Neural cell (in vitro differentiated cells): ENCODE results near the gene CACNA1A. TPM values are rescaled to one million over a fixed set of nuclear protein-coding genes. Genes with fewer than 3 reads are reported as not detected.

Experiments
- H2AFZ ChIP-seq: fragments of 200-600, 300-800 bp; sonication (generic), shearing (Covaris generic); 2 replicates; pipeline ENCODE4 v1.6.0; 2014; ENCODE audit warnings: low read depth, mild to moderate bottlenecking, antibody characterized with exemption, low read length, moderate library complexity
- H3F3A ChIP-seq: fragments of 200-600 bp; shearing (Covaris generic); 2 replicates; pipeline ENCODE4 v1.6.1; 2016; ENCODE audit warnings: mild to moderate bottlenecking, moderate library complexity, mixed read lengths, antibody characterized with exemption, low read length; ENCODE audit not compliant: insufficient read depth, poor library complexity, severe bottlenecking
- H3K27ac ChIP-seq: fragments of 200-600, 300-800 bp; sonication (generic), shearing (Covaris generic); 2 replicates; pipeline ENCODE4 v1.5.1; 2014; ENCODE audit warnings: mild to moderate bottlenecking, low read length, moderate library complexity
- H3K27me3 ChIP-seq: fragments of 300-800, 200-600 bp; sonication (generic), shearing (Covaris generic); 2 replicates; pipeline ENCODE4 v1.6.0; 2014; ENCODE audit warnings: mild to moderate bottlenecking, low read depth, low read length, moderate library complexity; ENCODE audit not compliant: insufficient read depth
- H3K36me3 ChIP-seq: fragments of 300-800, 200-600 bp; sonication (generic), shearing (Covaris generic); 2 replicates; pipeline ENCODE4 v1.5.1; 2014; ENCODE audit warnings: mild to moderate bottlenecking, antibody characterized with exemption, low read length, moderate library complexity; ENCODE audit not compliant: insufficient read depth
- H3K4me2 ChIP-seq: fragments of 300-800, 200-600 bp; sonication (generic), shearing (Covaris generic); 2 replicates; pipeline ENCODE4 v1.6.0; 2014; ENCODE audit warnings: mild to moderate bottlenecking, low read length
- H3K4me3 ChIP-seq: fragments of 300-800, 200-600 bp; sonication (generic), shearing (Covaris generic); 2 replicates; pipeline ENCODE4 v1.5.1; 2014; ENCODE audit warnings: mild to moderate bottlenecking, low read length, moderate library complexity
- H3K79me2 ChIP-seq: fragments of 200-600 bp; shearing (Covaris generic); replicated peaks from 2 replicates; pipeline ENCODE4 v1.6.0; 2014; ENCODE audit warnings: mild to moderate bottlenecking, low read length, moderate library complexity; ENCODE audit not compliant: insufficient read depth
- H3K9ac ChIP-seq: fragments of 300-800, 200-600 bp; sonication (generic), shearing (Covaris generic); 2 replicates; pipeline ENCODE4 v1.6.1; 2016; ENCODE audit warnings: mild to moderate bottlenecking, low read length, mixed read lengths
- H3K9me2 ChIP-seq: fragments of 200-600 bp; shearing (Covaris generic); 2 replicates; pipeline ENCODE4 v1.6.1; 2016; ENCODE audit warnings: mild to moderate bottlenecking, low read length, mixed read lengths; ENCODE audit not compliant: insufficient read depth
- H3K9me3 ChIP-seq: fragments of 200-600, 300-800 bp; sonication (generic), shearing (Covaris generic); 2 replicates; pipeline ENCODE4 v1.6.1; 2016; ENCODE audit warnings: mild to moderate bottlenecking, mixed run types, low read length, moderate library complexity, mixed read lengths
- H4K20me1 ChIP-seq: fragments of 200-600 bp; shearing (Covaris generic); 2 replicates; pipeline ENCODE4 v1.6.1; 2016; ENCODE audit warnings: mild to moderate bottlenecking, mixed run types; ENCODE audit not compliant: insufficient read depth
- CTCF ChIP-seq: fragments of 450-650 bp; IDR thresholded peaks from 2 replicates; pipeline ENCODE4 v1.5.1; 2014; ENCODE audit warnings: antibody characterized with exemption, mild to moderate bottlenecking, moderate library complexity; ENCODE audit not compliant: poor library complexity, severe bottlenecking
- EP300 ChIP-seq: fragments of 450-650 bp; conservative IDR thresholded peaks from 2 replicates; pipeline ENCODE4 v1.6.1; 2014; ENCODE audit warnings: antibody characterized with exemption, mild to moderate bottlenecking, moderate library complexity; ENCODE audit not compliant: poor library complexity, severe bottlenecking
- EZH2 ChIP-seq: fragments of 200-600, 300-800 bp; shearing (Covaris generic), sonication (generic); IDR thresholded peaks from 2 replicates; pipeline ENCODE4 v1.6.1; 2014; ENCODE audit warnings: antibody characterized with exemption, low read length, borderline replicate concordance, mild to moderate bottlenecking; ENCODE audit not compliant: insufficient read depth, poor library complexity, severe bottlenecking
- MXI1 ChIP-seq: fragments of 450-650 bp; conservative IDR thresholded peaks from 2 replicates; pipeline ENCODE4 v1.6.1; 2014; ENCODE audit warnings: antibody characterized with exemption, mild to moderate bottlenecking; ENCODE audit not compliant: poor library complexity, severe bottlenecking
- POLR2AphosphoS5 ChIP-seq: IDR thresholded peaks from 2 replicates; pipeline ENCODE4 v1.6.1; 2012
- RAD21 ChIP-seq: fragments of 450-650 bp; conservative IDR thresholded peaks from 2 replicates; pipeline ENCODE4 v1.6.1; 2014; ENCODE audit warnings: antibody characterized with exemption, mild to moderate bottlenecking, moderate library complexity
- REST ChIP-seq: IDR thresholded peaks from 2 replicates; pipeline ENCODE4 v1.6.1; 2012; ENCODE audit warnings: borderline replicate concordance
- SMC3 ChIP-seq: fragments of 450-650 bp; conservative IDR thresholded peaks from 2 replicates; pipeline ENCODE4 v1.6.1; 2014; ENCODE audit warnings: antibody characterized with exemption, mild to moderate bottlenecking, moderate library complexity; ENCODE audit not compliant: poor library complexity
- TAF1 ChIP-seq: IDR thresholded peaks from 2 replicates; pipeline ENCODE4 v1.6.1; 2012; ENCODE audit warnings: low read depth
- polyA plus RNA-seq: library from polyadenylated mRNA; depleted of rRNA; stranded (reverse); fragments of >200 nt; gene quantifications from 2 replicates; pipeline ENCODE4 v1.2.3, GENCODE V29; 2014

The CACNA1A gene
- polyA plus RNA-seq, 1 donor from 2014 or later, result 6.9 TPM

- no peaks in the 10 kb centered on the region for H4K20me1 ChIP-seq
- H3K9me3 ChIP-seq, result no peaks in the 10 kb centered on the region
- no peaks in the 10 kb centered on the region for H3K36me3 ChIP-seq
- H3K9ac ChIP-seq, result no peak overlapping the region
- no peaks in the 10 kb centered on the region for H3K9me2 ChIP-seq
- no peak overlapping the region for H2AFZ ChIP-seq
- TF ChIP-seq REST, result no peak
- no peak for TF ChIP-seq TAF1
- TF ChIP-seq EP300, result no peak
- no peak for TF ChIP-seq EZH2
- no peak for TF ChIP-seq SMC3
- TF ChIP-seq CTCF, result no peak
- no peak for TF ChIP-seq MXI1
- no peak for TF ChIP-seq RAD21
- TF ChIP-seq POLR2AphosphoS5, result no peak
- no peak overlapping the region for H3K4me3 ChIP-seq
- H3K27me3 ChIP-seq, result no peaks in the 10 kb centered on the region
- H3F3A ChIP-seq, result no peaks in the 10 kb centered on the region
- H3K79me2 ChIP-seq, result no peaks in the 10 kb centered on the region
- H3K27ac ChIP-seq, result no peak overlapping the region
- no peak overlapping the region for H3K4me2 ChIP-seq
Observed at GRCh38 chr19:13493516-13494310, 12.6 kb downstream of the CACNA1A start.

- no peaks in the 10 kb centered on the region for H3K79me2 ChIP-seq
- H3K36me3 ChIP-seq, result no peaks in the 10 kb centered on the region
- no peak overlapping the region for H3K4me2 ChIP-seq
Observed at GRCh38 chr19:13492128-13492527, 14.2 kb downstream of the CACNA1A start.

More at GRCh38 chr19:13492128-13492527, 14.2 kb downstream of the CACNA1A start:
- Histone ChIP-seq H3K9me3 (no peaks in the 10 kb centered on the region), H3F3A (no peaks in the 10 kb centered on the region), H4K20me1 (no peaks in the 10 kb centered on the region), H3K9me2 (no peaks in the 10 kb centered on the region), H3K27me3 (no peaks in the 10 kb centered on the region), H2AFZ (no peak overlapping the region), H3K4me3 (no peak overlapping the region), H3K9ac (no peak overlapping the region), H3K27ac (no peak overlapping the region)
- TF ChIP-seq CTCF (no peak), MXI1 (no peak), RAD21 (no peak), SMC3 (no peak), EZH2 (no peak), POLR2AphosphoS5 (no peak), REST (no peak), EP300 (no peak), TAF1 (no peak)
